Endothelial cell (in vitro differentiated cells): ENCODE results near the gene LMAN1. TPM values are rescaled to one million over a fixed set of nuclear protein-coding genes. Genes with fewer than 3 reads are reported as not detected.

Experiments used
- DNase-seq: peaks from one replicate; pipeline ENCODE4 v3.0.0; 2021; ENCODE audit warnings: low spot score
- H3K27ac Mint-ChIP-seq: one replicate; pipeline ENCODE4 v1.8.0; 2021; ENCODE audit warnings: mixed read lengths, inconsistent platforms; ENCODE audit not compliant: unreplicated experiment
- H3K27me3 Mint-ChIP-seq: one replicate; pipeline ENCODE4 v1.8.0; 2021; ENCODE audit warnings: mild to moderate bottlenecking, moderate library complexity, mixed read lengths, inconsistent platforms; ENCODE audit not compliant: unreplicated experiment
- H3K36me3 Mint-ChIP-seq: one replicate; pipeline ENCODE4 v1.8.0; 2021; ENCODE audit warnings: mild to moderate bottlenecking, low read depth, mixed read lengths, inconsistent platforms; ENCODE audit not compliant: unreplicated experiment
- H3K4me1 Mint-ChIP-seq: one replicate; pipeline ENCODE4 v1.8.0; 2021; ENCODE audit warnings: mild to moderate bottlenecking, mixed read lengths, inconsistent platforms; ENCODE audit not compliant: unreplicated experiment
- H3K4me3 Mint-ChIP-seq: one replicate; pipeline ENCODE4 v1.8.0; 2021; ENCODE audit warnings: mild to moderate bottlenecking, mixed read lengths, inconsistent platforms; ENCODE audit not compliant: unreplicated experiment
- H3K9me3 Mint-ChIP-seq: one replicate; pipeline ENCODE4 v1.8.0; 2021; ENCODE audit warnings: mixed read lengths, inconsistent platforms; ENCODE audit not compliant: unreplicated experiment
- total RNA-seq: library from RNA; stranded (reverse); fragmentation: NEBNext Ultra II Directional; extraction: Animal tissue kit (Norgen Biotek cat#: 25700); gene quantifications from one replicate; pipeline ENCODE4 v1.2.1, GENCODE V29; 2021; ENCODE audit not compliant: unreplicated experiment
- TF ChIP-seq, protein P1 (sequence below): fragments of 200-600 bp; sonication (generic); IDR thresholded peaks from one replicate; pipeline ENCODE4 v1.5.0; 2021; ENCODE audit warnings: antibody characterized with exemption; ENCODE audit not compliant: unreplicated experiment

The LMAN1 gene
- total RNA-seq, 1 donor from 2014 or later = 38.5 TPM

DNA sequence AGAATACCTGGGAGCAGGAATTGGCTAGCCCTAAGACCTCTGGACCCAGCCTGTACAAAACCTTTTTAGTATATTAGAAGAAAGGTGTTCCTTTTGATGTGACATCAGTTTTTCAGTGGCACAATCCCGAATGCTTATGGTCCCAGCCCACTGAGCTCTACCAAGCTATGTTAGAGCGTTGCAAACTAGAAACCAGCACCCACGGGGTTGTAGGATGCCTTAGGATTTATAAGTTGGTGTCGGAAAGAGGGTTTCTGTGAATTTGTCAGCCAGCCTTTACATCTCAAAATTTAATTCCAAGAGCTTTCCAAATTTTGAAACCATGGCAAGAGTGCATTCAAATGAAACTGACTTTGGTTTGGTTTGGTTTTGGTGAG lies 499 bp upstream of the LMAN1 start:
- H3K27me3 Mint-ChIP-seq = peaks cover 1% of the 10 kb centered on the region
- peak overlapping the region; percentile 42 for H3K4me3 Mint-ChIP-seq
- no peaks in the 10 kb centered on the region for H3K9me3 Mint-ChIP-seq
- H3K27ac Mint-ChIP-seq = no peak overlapping the region
- DNase-seq = no peak
- TF ChIP-seq, protein P1, sequence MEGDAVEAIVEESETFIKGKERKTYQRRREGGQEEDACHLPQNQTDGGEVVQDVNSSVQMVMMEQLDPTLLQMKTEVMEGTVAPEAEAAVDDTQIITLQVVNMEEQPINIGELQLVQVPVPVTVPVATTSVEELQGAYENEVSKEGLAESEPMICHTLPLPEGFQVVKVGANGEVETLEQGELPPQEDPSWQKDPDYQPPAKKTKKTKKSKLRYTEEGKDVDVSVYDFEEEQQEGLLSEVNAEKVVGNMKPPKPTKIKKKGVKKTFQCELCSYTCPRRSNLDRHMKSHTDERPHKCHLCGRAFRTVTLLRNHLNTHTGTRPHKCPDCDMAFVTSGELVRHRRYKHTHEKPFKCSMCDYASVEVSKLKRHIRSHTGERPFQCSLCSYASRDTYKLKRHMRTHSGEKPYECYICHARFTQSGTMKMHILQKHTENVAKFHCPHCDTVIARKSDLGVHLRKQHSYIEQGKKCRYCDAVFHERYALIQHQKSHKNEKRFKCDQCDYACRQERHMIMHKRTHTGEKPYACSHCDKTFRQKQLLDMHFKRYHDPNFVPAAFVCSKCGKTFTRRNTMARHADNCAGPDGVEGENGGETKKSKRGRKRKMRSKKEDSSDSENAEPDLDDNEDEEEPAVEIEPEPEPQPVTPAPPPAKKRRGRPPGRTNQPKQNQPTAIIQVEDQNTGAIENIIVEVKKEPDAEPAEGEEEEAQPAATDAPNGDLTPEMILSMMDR = no peak
- peaks cover 5% of the 10 kb centered on the region for H3K4me1 Mint-ChIP-seq
- H3K36me3 Mint-ChIP-seq = no peaks in the 10 kb centered on the region

DNA sequence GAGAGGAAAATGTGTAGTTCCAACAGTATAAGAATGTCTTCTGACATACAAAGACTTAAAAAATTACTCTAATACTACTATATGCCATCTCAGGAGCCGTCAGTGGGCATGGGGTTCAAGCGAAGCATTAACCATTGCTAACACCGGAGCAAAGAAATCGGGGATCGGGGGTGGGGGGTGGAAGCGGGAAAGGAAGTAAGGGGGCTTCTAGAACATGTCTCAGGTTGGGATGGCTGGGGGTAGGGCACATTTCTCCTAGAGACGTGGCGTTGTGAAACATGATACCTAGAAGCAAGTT lies 702 bp downstream of the LMAN1 start:
- H3K27ac Mint-ChIP-seq = peak overlapping the region; percentile 95
- no peaks in the 10 kb centered on the region for H3K9me3 Mint-ChIP-seq
- TF ChIP-seq, protein P1 = no peak
- H3K36me3 Mint-ChIP-seq = peaks cover under 1% of the 10 kb centered on the region
- DNase-seq = peak; percentile 4
- H3K27me3 Mint-ChIP-seq = peaks cover 1% of the 10 kb centered on the region
- H3K4me1 Mint-ChIP-seq = peaks cover 5% of the 10 kb centered on the region
- H3K4me3 Mint-ChIP-seq = peak overlapping the region; percentile 100

DNA sequence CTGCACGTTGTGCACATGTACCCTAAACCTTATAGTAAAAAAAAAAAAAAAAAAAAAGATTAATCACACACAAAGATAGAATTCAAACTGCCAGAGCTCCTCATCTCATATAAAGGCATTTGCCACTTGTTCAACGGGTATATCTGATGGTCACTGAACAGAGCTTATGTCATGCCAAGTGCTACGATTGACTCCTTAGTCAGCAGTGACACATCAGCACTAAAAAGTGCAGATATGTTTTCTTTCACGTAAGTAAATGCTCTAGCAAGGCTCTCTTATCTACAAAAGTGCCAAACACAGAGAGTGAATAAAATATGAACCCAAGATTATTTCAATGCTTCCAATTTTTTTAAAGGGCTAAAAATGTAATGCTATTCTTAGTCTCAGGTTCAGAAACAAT lies 1.1 kb downstream of the LMAN1 start:
- peak overlapping the region; percentile 95 for H3K27ac Mint-ChIP-seq
- H3K4me1 Mint-ChIP-seq = peaks cover 5% of the 10 kb centered on the region
- H3K36me3 Mint-ChIP-seq = peaks cover 5% of the 10 kb centered on the region
- no peak for DNase-seq
- TF ChIP-seq, protein P1 = no peak
- H3K9me3 Mint-ChIP-seq = no peaks in the 10 kb centered on the region
- peaks cover 1% of the 10 kb centered on the region for H3K27me3 Mint-ChIP-seq
- peak overlapping the region; percentile 100 for H3K4me3 Mint-ChIP-seq

DNA sequence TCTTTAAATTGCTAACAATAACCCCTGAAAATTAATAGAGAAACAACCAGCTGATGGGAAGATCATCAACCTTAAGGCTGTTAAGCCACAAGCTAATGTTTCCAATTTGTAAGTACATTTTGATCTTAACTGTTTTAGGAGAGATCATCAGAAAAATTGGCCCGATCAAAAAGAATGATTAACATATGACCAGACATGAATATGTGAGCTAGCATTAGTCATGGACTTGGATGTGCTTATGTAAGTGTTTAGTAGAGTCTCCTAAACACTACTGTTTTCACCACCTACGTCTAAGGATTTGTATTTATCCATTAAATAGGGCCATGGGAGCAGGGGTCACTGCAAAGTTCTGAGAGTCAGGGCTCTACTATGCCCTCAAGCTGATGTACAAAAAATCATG lies 4.3 kb downstream of the LMAN1 start:
- peaks cover 10% of the 10 kb centered on the region for H3K36me3 Mint-ChIP-seq
- H3K4me1 Mint-ChIP-seq = peaks cover 5% of the 10 kb centered on the region
- no peak overlapping the region for H3K4me3 Mint-ChIP-seq
- TF ChIP-seq, protein P1 = no peak
- DNase-seq = no peak
- peaks cover 1% of the 10 kb centered on the region for H3K27me3 Mint-ChIP-seq
- H3K9me3 Mint-ChIP-seq = no peaks in the 10 kb centered on the region
- H3K27ac Mint-ChIP-seq = no peak overlapping the region

DNA sequence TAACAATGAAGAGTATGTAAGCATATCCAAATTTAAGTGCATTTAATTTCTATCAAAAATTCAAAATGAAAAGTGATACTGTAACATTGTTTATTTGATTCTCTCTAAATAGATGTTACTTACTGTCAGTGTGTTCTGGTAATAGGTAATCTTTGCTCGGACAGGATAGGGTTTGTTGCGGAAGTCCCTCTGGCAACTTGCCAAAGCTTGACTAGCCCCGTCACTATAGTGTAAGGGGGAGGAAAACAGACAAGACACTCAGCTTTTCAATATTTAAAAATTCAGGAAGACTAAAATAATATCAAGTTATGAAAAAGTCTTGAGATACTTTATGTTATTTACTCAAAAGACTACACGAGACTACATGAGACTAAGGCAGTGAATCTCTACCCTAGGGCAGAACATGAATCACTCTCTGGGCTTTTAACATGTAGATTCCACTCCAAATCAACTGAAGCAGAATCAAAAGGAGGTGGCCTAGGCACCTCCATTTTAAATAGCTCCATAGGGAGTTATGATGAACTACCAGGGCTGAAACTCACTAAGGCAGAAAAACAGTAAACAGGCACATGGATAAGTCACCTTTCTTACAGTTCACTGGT lies 5.9 kb downstream of the LMAN1 start:
- Mint-ChIP-seq H3K9me3 (no peaks in the 10 kb centered on the region), H3K4me1 (peaks cover 3% of the 10 kb centered on the region), H3K27ac (no peak overlapping the region), H3K36me3 (peaks cover 14% of the 10 kb centered on the region), H3K27me3 (no peaks in the 10 kb centered on the region), H3K4me3 (no peak overlapping the region)
- no peak for DNase-seq
- TF ChIP-seq, protein P1 = no peak
